GDM1 (cell line): ENCODE measurements around the gene PIGZ.

Experiments used
- DNase-seq: peaks from one replicate; lab custom pipeline; 2025; lab: John Stamatoyannopoulos, UW

The PIGZ gene

DNA sequence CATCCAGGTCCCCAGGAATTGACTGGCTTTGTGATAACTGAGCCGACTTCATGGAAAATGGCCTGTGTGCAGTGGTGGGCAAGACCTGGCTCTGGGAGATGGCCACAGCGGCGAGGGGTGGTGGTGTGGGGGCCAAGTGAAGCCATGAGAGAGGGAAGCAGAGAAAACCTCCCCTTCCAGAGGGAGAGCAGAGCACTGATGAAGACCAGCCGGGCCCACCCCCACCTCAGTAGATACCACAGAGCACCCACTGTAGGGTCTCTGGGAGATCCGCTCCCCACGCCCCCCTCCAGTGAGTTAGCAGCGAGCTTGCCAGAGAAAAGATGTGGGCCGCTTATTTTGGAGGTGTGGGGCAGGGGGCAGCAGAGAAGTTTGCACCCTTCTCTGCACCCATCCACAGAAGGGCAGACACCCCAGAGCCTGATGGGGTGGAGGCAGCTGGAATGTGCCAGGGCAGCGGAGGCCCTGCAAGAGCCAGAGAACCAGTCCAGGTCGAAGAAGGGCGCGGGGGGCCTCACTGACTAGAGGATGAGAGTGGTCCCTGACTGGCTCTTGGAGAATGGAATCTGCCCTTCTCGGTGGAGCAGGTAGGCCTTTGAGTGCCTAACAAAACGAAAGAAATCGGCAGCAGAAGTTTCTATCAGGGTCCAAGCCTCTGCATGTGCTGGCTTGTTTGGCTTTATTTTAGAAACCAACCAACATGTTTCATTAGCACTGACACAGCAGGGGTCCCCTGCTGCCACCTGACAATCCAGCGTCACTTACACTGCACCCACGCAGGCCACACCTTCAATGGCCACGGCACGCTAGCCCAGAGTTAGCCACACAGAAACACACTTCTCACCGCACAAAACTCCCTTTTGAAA is 32.7 kb upstream of the PIGZ start:
- no peak for DNase-seq

DNA sequence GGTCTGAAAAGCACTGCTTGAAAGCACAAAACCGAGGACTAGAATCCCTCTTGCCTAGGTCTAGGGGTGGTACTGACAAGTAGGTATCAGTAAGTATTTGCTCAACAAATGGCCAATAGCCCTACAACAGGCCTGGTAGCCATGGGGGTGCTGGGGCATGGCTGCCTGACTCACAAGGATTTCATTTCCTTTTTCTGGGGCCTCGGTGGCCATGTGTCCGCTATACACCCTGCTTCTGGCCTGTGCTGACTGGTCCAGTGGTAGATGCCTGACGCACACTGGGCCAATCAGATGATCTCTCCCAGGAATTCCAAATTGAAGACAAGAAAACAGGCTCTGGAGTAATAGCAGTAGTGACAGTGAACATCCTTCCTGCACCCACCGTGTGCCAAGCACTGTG is 31.6 kb upstream of the PIGZ start:
- no peak for DNase-seq

DNA sequence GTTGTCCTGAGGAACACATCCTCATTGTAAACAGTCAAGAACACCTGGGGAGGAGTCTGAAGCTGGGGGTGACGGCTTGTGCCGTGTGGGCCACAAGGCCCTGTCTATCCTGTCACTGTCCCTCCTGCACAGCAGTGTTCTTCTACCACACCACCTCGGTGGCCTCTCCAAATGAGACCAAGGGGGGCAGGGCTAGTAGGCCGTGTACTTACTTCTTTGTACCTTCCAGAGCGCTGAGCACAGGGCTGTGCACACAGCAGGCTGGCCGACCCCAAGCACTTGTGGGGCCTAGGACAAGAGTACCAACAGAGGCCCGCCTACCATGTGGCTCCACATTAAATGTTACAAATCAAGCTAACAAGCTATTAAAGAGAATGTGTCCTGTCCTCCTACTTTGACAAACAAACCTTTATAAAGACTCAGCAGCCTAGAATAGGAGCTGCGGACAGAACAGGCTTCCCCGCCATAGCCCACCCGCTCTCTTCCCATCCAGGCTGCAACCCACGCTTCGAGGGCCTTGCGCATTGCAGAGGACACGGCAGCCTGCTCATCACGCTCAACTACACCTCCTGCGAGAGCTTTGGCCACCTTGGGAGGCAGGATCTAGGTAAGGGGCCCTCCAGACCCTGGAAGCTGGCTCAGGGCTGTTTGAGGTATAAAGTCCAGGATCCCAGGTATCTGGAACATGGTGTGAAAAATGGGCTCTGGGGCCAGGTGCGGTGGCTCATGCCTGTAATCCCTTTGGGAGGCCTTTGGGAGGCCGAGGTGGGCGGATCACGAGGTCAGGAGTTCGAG is 30.5 kb upstream of the PIGZ start:
- no peak for DNase-seq

DNA sequence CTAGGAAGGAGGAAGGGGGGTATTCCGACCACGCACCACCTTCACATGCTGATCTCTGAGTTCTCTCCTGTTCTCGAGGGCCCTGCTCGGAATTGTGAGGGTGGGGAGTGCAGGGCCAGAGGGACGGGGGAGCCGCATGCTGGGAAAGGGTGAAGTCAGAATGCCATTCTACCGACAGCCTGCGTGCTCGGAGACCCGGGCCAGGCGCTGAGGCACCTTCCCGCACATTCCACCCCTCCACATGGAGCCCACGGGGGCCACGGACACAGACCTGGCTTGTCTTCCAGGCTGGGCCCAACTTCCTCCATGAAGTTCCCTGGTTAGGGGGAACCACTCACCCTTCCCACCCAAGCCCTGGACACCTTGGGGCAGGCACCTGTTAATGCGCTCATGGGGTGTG is 28.7 kb upstream of the PIGZ start:
- no peak for DNase-seq

DNA sequence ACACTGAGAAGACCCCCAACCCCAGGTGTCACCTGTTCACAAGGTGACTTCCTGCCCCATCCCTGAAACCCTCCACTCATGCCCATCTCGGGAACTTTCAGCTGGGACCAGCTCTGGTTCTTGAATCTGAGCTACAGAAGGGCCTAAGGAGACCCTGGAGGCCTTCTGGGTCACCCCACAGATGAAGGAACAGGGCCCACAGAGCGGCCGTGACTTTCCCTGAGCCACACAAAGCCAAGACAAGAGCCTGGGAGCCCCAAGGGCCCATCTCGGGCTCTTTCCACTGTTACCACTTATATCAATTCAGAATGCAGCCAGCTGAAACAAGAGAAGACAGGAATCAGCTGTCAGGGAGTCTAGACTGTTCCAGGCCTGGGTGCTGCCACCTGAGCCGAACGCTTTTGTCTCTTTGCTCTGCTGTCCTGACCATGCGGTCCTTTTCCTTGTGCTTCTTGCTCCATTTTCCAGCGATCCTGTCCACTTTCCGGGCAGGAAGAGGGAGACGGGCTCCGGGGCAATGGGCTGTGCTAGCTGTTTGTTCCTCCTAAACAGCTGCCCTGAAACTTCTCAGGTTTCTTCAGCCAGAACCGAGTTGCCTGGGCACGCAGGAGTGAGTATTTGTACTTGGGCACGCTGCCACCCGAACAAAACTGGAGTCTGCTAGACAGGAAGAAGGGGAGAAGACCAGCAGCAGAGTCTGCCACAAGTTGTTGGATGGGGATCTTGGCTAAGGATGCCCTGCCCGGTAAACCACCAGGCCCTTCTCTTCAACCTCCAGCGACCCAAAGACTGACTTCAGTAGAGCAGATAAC is 28.0 kb upstream of the PIGZ start:
- no peak for DNase-seq

DNA sequence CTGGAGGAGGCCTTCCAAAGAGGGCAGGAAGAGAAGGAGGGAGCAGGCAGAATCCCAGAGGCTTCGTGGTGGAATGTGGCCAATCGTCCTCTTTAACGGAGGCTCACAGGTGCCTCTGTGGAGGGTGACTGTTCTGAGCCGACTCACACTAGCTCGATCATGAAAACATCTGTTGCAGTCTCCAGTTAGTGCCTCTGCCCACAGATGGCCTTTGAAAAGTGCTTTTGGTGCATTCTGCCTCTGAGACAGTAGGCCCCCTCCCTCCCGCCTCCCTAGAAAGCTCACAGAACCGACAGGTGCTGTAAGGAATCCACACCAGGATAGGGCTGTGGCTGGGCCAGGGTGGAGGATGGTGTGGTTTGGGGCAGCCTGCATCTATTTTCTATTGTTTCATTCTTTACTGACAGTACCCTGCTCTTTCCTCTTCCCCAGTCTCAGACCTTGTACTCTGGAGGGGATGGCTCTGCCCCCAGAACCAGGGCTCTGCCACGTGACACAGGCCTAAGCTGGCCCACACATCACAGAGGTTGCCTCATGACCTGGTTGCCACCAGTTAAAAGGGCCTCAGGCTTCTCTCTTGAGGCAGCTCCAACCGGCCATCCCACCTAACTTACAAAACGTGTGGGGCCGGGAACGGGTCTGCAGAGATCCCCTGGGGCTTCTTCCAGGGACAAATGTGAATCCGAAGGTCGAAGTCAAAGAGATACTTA is 27.2 kb upstream of the PIGZ start:
- DNase-seq: no peak

DNA sequence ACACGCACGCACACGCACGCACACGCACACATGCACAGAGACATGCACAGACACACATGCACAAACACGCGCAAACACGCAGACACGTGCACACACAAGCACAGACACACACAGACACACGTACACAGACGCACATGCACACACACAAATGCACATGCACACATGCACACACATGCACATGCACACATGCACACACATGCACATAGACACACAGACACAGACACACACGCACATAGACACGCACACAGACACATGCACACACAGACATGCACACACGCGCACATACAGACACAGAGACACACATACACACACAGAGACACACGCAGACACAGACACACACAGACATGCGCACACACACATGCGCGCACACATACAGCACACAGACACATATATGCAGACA is 26.4 kb upstream of the PIGZ start:
- no peak for DNase-seq

DNA sequence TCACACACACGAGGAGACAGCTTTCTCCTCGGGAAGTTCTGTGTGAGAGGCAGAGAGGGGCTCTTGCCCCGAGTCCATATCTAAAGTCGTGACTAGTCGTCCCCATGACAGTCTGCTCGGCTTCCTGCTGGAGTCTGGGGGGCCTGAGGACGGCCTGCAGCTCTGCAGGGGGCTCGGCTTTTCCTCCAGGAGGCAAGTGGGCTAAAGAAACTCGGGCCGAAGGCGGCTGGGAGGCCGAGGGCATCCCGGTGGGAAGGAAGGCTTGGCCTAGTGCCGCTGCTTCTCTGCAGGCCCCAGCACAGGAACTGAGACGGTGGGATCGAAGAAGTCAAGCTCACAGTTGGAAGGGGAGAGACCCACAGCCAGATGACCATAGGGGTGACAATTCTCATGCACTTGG is 25.4 kb upstream of the PIGZ start:
- no peak for DNase-seq

DNA sequence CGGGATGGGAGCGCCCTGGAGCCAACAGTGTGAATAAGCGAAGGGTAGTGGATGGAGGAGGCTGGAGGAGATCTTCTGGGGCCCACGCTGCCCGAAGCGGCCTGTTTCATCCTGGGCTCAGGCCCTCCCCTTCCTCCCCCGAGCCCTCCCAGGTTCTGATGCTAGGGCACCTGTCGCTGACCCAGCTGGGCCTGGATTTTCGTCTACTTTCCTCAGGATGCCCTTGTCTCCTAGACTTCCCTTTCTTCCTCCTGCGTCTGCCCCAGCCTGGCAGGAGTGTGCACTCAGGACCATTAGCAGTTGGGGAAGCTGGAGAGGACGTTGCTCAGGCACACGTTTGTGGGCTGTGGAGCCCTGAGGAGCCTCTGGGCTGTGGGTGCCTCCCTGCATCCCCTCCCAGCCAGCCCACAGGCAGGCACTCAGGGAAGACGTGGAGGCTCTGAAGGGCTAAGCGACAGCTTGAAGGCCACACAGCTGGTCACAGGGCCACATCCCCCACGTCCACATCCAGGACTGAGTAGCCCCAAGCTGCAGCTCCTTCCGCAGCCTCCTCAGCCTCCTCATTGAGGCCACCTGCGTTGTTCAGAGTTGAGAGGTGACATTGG is 23.9 kb upstream of the PIGZ start:
- no peak for DNase-seq

DNA sequence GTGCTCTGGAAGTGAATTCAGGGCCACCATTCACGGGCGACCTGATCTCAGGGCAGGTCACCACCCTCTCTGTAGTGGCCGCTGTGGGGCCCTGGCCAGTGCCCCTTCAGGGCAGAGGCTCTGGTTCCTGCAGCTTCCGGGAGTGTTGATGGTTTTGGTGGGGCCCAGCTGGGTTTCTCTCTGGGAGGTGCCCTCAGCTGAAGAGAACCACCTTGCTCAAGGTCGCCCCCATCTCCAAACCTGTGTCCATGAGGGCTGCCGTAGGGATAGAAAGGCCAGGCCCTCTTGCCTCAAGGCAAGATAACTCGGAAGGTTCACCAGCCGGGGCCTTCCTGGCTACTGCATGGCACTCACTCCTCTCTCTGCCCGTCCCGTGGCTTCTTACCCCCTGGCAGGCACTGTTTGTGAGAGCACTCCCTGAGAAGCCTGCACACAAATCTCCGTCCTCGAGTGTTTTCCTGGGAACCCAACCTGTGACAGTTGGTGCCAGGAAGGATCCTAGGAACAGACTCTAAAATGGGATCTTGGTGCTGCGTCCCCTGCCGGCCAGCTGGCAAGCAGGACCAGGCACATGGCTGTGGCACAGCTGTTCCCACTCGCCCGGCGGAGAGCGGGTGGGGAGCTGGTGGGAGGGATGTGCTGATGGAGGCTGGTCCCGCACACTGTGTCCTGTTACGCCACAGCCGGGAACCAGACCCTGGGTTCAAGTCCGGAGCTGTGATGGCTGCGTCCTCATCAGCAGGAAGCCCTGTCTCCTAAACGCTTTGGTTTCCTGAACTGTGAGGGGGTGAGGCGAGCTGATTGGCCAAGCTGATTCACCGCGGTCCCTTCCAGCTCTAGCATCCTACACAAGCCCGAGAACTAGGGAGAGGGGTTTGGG is 23.2 kb upstream of the PIGZ start:
- no peak for DNase-seq

DNA sequence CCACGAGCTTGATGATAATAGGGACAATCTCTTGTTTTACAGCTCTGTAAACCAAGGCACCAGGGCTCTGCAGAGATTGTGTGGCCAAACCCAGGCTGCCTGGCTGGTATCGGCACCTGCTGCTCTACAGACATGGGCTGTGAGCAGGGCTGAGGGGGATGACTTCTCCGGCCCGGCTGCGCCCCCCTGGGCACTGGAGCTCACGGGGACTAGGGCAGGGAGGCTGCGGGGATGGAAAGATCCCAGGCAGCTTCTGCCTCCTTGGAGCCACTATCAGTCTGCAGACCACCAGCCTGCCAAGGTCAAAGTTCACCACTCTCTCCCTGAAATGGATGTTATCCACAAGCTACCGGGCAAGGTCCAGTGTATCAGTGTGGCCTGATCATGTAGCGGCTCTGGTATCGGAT is 22.0 kb upstream of the PIGZ start:
- no peak for DNase-seq

DNA sequence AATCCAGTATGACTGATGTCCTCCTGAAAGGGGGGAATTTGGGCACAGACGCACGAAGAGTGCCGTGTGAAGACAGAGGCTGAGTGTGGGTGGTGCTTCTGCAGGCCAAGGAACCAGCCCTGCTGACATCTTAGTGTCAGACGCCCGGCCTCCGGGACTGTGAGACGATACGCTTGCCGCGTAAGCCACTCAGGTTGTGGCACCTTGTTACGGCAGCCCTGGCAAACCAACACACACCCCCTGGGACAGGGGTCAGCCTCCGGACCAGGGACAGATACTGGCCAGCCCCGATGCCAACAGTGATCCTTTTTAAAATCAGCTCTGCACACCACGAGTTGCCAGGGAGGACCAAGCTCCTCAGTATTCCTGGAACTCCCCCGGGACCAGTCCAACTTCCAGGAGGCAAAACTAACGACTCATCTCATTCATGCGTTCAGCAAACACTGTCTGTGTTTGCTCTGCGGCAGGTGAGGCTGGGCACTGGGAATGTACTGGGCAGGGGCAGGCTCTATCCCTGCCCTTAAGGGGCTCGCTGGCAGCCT is 21.2 kb upstream of the PIGZ start:
- DNase-seq: no peak

DNA sequence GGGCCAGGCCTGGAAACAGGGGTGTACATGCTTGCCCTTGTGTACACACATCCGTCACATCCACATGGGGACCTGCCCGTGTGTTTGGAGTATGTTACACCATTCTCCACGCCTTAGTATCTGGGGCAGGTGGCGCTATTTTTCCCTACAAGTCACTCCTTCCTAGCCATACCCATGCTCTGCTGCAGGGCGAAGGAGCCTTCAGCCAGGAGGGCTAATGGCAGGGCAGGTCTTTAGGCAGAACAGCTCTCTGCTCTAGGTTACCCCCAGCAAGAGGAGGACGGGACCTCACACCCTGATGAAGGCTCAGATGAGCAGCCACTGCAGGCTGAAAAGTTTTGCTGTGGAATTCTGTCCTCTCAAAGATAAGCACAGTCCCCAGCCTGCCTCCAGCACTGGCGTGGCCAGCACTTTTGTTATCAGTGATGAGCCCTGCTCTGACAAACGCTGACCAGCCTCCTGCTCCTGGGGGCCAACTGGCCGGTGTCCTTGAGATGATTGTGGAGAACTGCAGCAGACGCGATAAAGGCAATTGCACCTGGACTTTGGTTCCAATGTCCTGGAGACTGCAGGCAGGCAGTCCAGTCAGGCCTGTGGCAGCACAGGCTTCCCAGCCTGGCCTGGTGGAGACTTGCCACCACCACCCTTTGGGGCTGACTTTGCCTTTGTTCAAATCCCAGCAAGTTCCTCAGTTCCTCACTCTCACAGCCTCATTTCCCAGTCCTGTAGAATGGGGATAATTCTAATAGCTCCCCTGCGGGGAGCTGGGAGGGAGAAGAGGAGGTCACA is 19.8 kb upstream of the PIGZ start:
- no peak for DNase-seq

DNA sequence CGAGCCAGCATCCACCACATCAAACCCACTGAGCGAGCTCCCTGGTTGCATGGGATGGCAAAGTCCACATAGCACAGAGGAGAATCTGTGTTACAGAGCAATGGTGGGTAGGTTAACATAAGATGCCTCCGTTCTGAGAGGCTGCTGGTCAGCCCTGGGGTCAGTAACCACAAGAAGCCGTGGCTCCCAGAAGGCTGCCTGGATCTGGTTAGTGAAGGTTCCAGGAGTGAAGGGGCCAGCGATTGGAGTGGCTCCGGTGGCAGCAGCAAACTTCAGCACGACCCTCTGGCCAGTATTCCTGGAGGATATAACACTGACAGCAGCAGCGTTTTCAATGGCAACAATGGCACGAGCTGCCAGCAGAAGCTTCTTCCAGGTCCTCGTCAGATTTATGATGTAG is 18.4 kb upstream of the PIGZ start:
- DNase-seq: no peak

DNA sequence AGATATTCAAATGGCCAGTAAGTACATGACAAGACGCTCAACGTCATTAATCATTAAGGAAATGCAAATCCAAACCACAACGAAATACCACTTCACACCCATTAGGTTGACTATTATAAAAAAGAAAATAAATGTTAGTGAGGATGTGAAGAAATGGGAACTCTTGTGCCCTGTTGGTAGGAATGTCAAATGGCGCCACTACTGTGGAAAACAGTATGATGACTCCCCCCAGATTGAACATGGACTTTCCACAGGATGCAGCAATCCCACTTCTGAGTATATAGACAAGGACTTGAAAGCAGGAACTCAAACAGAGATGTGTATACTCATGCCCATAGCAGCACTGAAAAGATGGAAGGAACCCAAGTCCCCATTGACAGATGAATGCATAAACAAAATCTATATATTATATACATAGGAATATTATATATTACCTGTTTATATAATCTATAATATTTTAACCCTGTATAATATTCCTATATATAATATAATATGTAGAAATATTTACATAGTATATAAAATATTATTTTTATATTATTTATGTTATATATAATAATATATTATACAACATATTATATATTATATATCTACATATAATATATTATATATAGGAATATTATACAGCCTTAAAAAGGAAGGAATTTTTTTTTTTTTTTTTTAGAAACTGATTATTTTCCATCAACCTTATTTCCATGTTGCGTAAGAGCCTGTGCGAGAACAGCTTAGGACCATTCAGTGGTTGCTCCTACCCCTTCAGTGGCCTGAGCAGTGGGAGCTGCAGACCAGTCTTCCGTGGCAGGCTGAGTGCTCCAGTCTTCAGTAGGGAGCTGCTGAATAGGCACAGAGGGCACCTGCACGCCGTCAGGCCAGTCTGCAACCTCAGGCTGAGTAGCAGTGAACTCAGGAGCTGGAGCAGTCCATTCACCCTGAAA is 17.6 kb upstream of the PIGZ start:
- no peak for DNase-seq

DNA sequence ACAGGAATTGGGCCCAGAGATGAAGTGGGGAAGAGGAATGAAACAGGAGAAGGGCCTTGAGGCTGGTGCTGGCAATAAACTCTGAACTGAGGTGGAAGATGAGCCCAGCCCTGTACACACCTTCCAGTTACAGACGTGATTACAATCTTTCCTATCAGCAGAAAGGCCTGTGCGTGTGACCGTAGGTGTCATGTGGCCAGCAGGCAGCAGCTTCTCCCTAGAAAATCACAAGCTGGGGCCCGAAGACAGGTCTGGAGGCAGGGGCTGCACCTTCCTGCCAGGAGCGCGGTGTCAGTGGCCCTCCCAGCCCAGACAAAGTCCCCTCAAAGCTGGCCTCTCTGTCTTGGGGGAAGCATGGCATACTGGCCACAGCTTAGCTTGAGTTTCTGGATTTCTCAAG is 16.7 kb upstream of the PIGZ start:
- DNase-seq: no peak

DNA sequence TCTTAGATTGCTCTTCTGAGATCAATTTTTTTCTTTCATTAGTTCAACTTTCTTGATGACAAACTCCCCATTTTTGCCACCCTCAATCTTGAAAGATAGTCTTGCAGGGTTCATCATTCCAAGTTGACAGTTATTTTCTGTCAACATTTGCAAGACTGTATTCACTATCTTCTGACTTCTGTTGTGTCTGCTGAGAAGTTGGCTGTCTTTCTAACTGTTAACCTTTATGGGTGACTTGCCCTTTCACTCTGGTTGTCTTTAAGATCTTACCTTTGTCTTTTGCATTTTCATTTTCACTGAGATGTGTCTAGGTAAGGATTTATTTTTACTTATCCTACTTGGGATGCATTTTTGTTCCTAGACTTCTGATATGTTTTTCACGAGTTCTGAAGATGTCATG is 14.6 kb upstream of the PIGZ start:
- DNase-seq: no peak

DNA sequence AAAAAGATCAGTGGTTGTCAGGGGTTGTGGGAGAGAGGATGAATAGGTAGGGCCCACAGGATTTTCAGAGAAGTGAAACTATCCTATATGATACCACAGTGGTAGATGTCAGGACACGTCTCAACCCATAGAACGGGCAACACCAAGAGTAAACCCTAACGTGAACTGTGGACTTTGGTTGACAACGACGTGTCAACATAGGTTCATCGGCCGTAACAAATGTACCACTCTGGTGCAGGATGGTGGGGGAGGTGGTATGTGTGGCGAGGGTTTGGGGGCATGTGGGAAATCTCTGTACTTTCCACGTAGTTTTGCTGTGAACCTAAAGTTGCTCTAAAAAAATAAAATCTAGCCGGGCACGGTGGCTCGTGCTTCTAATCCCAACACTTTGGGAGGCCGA is 13.0 kb upstream of the PIGZ start:
- DNase-seq: no peak
